ENCODE measurements around the gene TRPM4. TPM values are rescaled to one million over a fixed set of nuclear protein-coding genes. Genes with fewer than 3 reads are reported as not detected.

TRPM4 gene
- polyA plus RNA-seq, 1 experiment: 17.6 TPM

GRCh38 chr19:49189259-49189658 is 31.7 kb downstream of the TRPM4 start:
- no peak for TF ChIP-seq CTCF (IDR thresholded peaks at IDR 0.05; ENCODE audit: insufficient read depth, low read depth, low read length)
- Histone ChIP-seq H3K4me3 (ENCODE audit: low read depth, low read length) (no peak overlapping the region), H3K27me3 (ENCODE audit: control insufficient read depth, insufficient read depth, low read length) (no peaks in the 10 kb centered on the region), H3K36me3 (ENCODE audit: control insufficient read depth, insufficient read depth, low read length) (peaks cover 15% of the 10 kb centered on the region)
- no peak for DNase-seq (ENCODE audit: low read depth)
- POLR2A ChIA-PET: no interaction called here
- CTCF ChIA-PET: interaction anchor here (2.6 to 6.8 kb wide), 2 partner anchors 9 to 91 kb away, joined by 6 to 38 read pairs; no protein-coding TSS in a partner anchor

- ChIA-PET CTCF (interaction anchor here (0.7 to 1.3 kb wide), 2 partner anchors 8 to 93 kb away, joined by 3 to 5 read pairs; no protein-coding TSS in a partner anchor), POLR2A (no interaction called here)
- DNase-seq (ENCODE audit: low read depth): no peak
- peaks cover 15% of the 10 kb centered on the region for H3K36me3 ChIP-seq (ENCODE audit: control insufficient read depth, insufficient read depth, low read length)
- no peak overlapping the region for H3K4me3 ChIP-seq (ENCODE audit: low read depth, low read length)
- H3K27me3 ChIP-seq (ENCODE audit: control insufficient read depth, insufficient read depth, low read length): no peaks in the 10 kb centered on the region
- TF ChIP-seq CTCF (IDR thresholded peaks at IDR 0.05; ENCODE audit: insufficient read depth, low read depth, low read length): no peak
These were observed 33.2 kb downstream of the TRPM4 start for GRCh38 chr19:49190781-49191180.

GRCh38 chr19:49193822-49194394 is 36.3 kb downstream of the TRPM4 start:
- Histone ChIP-seq H3K27me3 (ENCODE audit: control insufficient read depth, insufficient read depth, low read length) (no peaks in the 10 kb centered on the region), H3K36me3 (ENCODE audit: control insufficient read depth, insufficient read depth, low read length) (peaks cover 16% of the 10 kb centered on the region), H3K4me3 (ENCODE audit: low read depth, low read length) (no peak overlapping the region)
- POLR2A ChIA-PET: no interaction called here
- no peak for TF ChIP-seq CTCF (IDR thresholded peaks at IDR 0.05; ENCODE audit: insufficient read depth, low read depth, low read length)
- no peak for DNase-seq (ENCODE audit: low read depth)
- CTCF ChIA-PET: interaction anchor here (2.1 kb wide), 1 partner anchor 96 kb away, joined by 8 read pairs; no protein-coding TSS in a partner anchor

- no peak for DNase-seq (ENCODE audit: low read depth)
- Histone ChIP-seq H3K36me3 (ENCODE audit: control insufficient read depth, insufficient read depth, low read length) (peaks cover 16% of the 10 kb centered on the region), H3K4me3 (ENCODE audit: low read depth, low read length) (no peak overlapping the region), H3K27me3 (ENCODE audit: control insufficient read depth, insufficient read depth, low read length) (no peaks in the 10 kb centered on the region)
- ChIA-PET CTCF (interaction anchor here (2.1 kb wide), 1 partner anchor 96 kb away, joined by 8 read pairs; no protein-coding TSS in a partner anchor), POLR2A (no interaction called here)
- no peak for TF ChIP-seq CTCF (IDR thresholded peaks at IDR 0.05; ENCODE audit: insufficient read depth, low read depth, low read length)
These were observed 36.8 kb downstream of the TRPM4 start for GRCh38 chr19:49194408-49194807.

GRCh38 chr19:49196527-49197240 is 39.1 kb downstream of the TRPM4 start:
- no peak overlapping the region for H3K4me3 ChIP-seq (ENCODE audit: low read depth, low read length)
- DNase-seq (ENCODE audit: low read depth): no peak
- no peak for TF ChIP-seq CTCF (IDR thresholded peaks at IDR 0.05; ENCODE audit: insufficient read depth, low read depth, low read length)
- no peaks in the 10 kb centered on the region for H3K27me3 ChIP-seq (ENCODE audit: control insufficient read depth, insufficient read depth, low read length)
- CTCF ChIA-PET: interaction anchor here (0.5 to 3.5 kb wide), 5 partner anchors 17 to 195 kb away, joined by 3 to 31 read pairs (median 3); no protein-coding TSS in a partner anchor
- POLR2A ChIA-PET: no interaction called here
- peaks cover 15% of the 10 kb centered on the region for H3K36me3 ChIP-seq (ENCODE audit: control insufficient read depth, insufficient read depth, low read length)

Measured in BJ (cell line).